HEK293 (cell line): Measurements from ENCODE around the gene SF3B6.

Experiments
- CTCF ChIA-PET: fragments of 350-600 bp; formaldehyde crosslinking; extraction: SDS; loops from one replicate; lab custom pipeline; 2021; ENCODE audit warnings: antibody characterized with exemption; lab: Yijun Ruan, JAX
- POLR2A ChIA-PET: fragments of 300-600 bp; formaldehyde crosslinking; extraction: SDS; loops from one replicate; lab custom pipeline; 2020; ENCODE audit warnings: antibody characterized with exemption, inconsistent platforms; lab: Yijun Ruan, JAX
- H3K27ac ChIP-seq: fragments of 200-500 bp; sonication (Bioruptor generic); 2 replicates; pipeline ENCODE4 v1.5.1; 2014; ENCODE audit warnings: low read depth, low read length, control low read depth, inconsistent platforms; ENCODE audit errors: extremely low read depth
- H3K36me3 ChIP-seq, 2 experiments: fragments of 200-500 bp in 1 of 2; sonication (Bioruptor generic) in 1 of 2; 1 replicate in 1 of 2; 2 replicates in 1 of 2; pipeline ENCODE4 v1.5.1; 2014 to 2017; ENCODE audit warnings: inconsistent platforms in 2 of 2, low read length in 2 of 2; ENCODE audit not compliant: control insufficient read depth in 2 of 2, insufficient read depth in 1 of 2
- H3K4me1 ChIP-seq: fragments of 200-500 bp; sonication (Bioruptor generic); 2 replicates; pipeline ENCODE4 v1.5.1; 2014; ENCODE audit warnings: mild to moderate bottlenecking, low read length, inconsistent platforms; ENCODE audit not compliant: control insufficient read depth, insufficient read depth
- H3K4me3 ChIP-seq: 2 replicates; pipeline ENCODE4 v1.5.1; 2011; ENCODE audit warnings: low read depth, mild to moderate bottlenecking, control low read depth, low read length, moderate library complexity
- H3K9me3 ChIP-seq: fragments of 200-500 bp; sonication (Bioruptor generic); 2 replicates; pipeline ENCODE4 v1.5.1; 2014; ENCODE audit warnings: low read depth, low read length, inconsistent platforms; ENCODE audit not compliant: control insufficient read depth, insufficient read depth
- HOXA7 ChIP-seq: sonication (generic); formaldehyde crosslinking; IDR thresholded peaks from 2 replicates; pipeline ENCODE4 v1.8.1; 2022; ENCODE audit warnings: missing genetic modification reagents, borderline replicate concordance
- IKZF3 ChIP-seq: fragments of 450-650 bp; IDR thresholded peaks from 2 replicates; pipeline ENCODE4 v1.5.0; 2018; ENCODE audit warnings: missing biosample characterization, mild to moderate bottlenecking, missing genetic modification characterization, moderate library complexity
- RBAK ChIP-seq: fragments of 450-650 bp; formaldehyde crosslinking; IDR thresholded peaks from 2 replicates; pipeline ENCODE4 v1.5.1; 2016; ENCODE audit warnings: missing biosample characterization, missing genetic modification characterization
- SP3 ChIP-seq: fragments of 450-650 bp; formaldehyde crosslinking; IDR thresholded peaks from 2 replicates; pipeline ENCODE4 v1.5.1; 2016; ENCODE audit warnings: missing biosample characterization, missing genetic modification characterization
- SP7 ChIP-seq: fragments of 450-650 bp; formaldehyde crosslinking; IDR thresholded peaks from 2 replicates; pipeline ENCODE4 v1.5.1; 2016; ENCODE audit warnings: missing biosample characterization, missing genetic modification characterization
- YY1 ChIP-seq: fragments of 450-650 bp; formaldehyde crosslinking; IDR thresholded peaks from 2 replicates; pipeline ENCODE4 v1.5.1; 2018; ENCODE audit warnings: missing biosample characterization, missing genetic modification characterization
- ZBTB20 ChIP-seq: fragments of 450-650 bp; formaldehyde crosslinking; IDR thresholded peaks from 2 replicates; pipeline ENCODE4 v1.5.1; 2016; ENCODE audit warnings: missing biosample characterization, missing genetic modification characterization
- ZBTB48 ChIP-seq: fragments of 450-650 bp; formaldehyde crosslinking; IDR thresholded peaks from 2 replicates; pipeline ENCODE4 v1.5.1; 2016; ENCODE audit warnings: missing biosample characterization, missing genetic modification characterization
- ZBTB7A ChIP-seq: fragments of 450-650 bp; formaldehyde crosslinking; IDR thresholded peaks from 2 replicates; pipeline ENCODE4 v1.5.1; 2016; ENCODE audit warnings: low read depth, missing biosample characterization, missing genetic modification characterization
- ZFP37 ChIP-seq: fragments of 450-650 bp; formaldehyde crosslinking; IDR thresholded peaks from 2 replicates; pipeline ENCODE4 v1.5.1; 2016; ENCODE audit warnings: missing biosample characterization, missing genetic modification characterization
- ZNF121 ChIP-seq: fragments of 450-650 bp; formaldehyde crosslinking; IDR thresholded peaks from 2 replicates; pipeline ENCODE4 v1.5.1; 2016; ENCODE audit warnings: missing biosample characterization, missing genetic modification characterization
- ZNF138 ChIP-seq: fragments of 450-650 bp; formaldehyde crosslinking; IDR thresholded peaks from 2 replicates; pipeline ENCODE4 v1.5.1; 2016; ENCODE audit warnings: missing biosample characterization, missing genetic modification characterization, borderline replicate concordance
- ZNF174 ChIP-seq: fragments of 450-650 bp; formaldehyde crosslinking; IDR thresholded peaks from 2 replicates; pipeline ENCODE4 v1.5.0; 2017; ENCODE audit warnings: missing biosample characterization, mild to moderate bottlenecking, missing genetic modification characterization
- ZNF175 ChIP-seq: fragments of 450-650 bp; formaldehyde crosslinking; IDR thresholded peaks from 2 replicates; pipeline ENCODE4 v1.5.1; 2016; ENCODE audit warnings: missing biosample characterization, missing genetic modification characterization
- ZNF248 ChIP-seq: fragments of 450-650 bp; formaldehyde crosslinking; IDR thresholded peaks from 2 replicates; pipeline ENCODE4 v1.5.1; 2017; ENCODE audit warnings: missing biosample characterization, missing genetic modification characterization
- ZNF335 ChIP-seq: fragments of 450-650 bp; formaldehyde crosslinking; conservative IDR thresholded peaks from 2 replicates; pipeline ENCODE4 v1.5.1; 2016; ENCODE audit warnings: missing biosample characterization, missing genetic modification characterization
- ZNF341 ChIP-seq: fragments of 450-650 bp; formaldehyde crosslinking; IDR thresholded peaks from 2 replicates; pipeline ENCODE4; 2016; ENCODE audit warnings: low read depth, missing biosample characterization, missing genetic modification characterization
- ZNF366 ChIP-seq: fragments of 450-650 bp; formaldehyde crosslinking; conservative IDR thresholded peaks from 2 replicates; pipeline ENCODE4 v1.5.1; 2016; ENCODE audit warnings: missing biosample characterization, missing genetic modification characterization
- ZNF416 ChIP-seq: fragments of 450-650 bp; formaldehyde crosslinking; IDR thresholded peaks from 2 replicates; pipeline ENCODE4 v1.5.1; 2016; ENCODE audit warnings: missing biosample characterization, missing genetic modification characterization
- ZNF501 ChIP-seq: fragments of 450-650 bp; formaldehyde crosslinking; IDR thresholded peaks from 2 replicates; pipeline ENCODE4 v1.5.1; 2016; ENCODE audit warnings: missing biosample characterization, missing genetic modification characterization
- ZNF510 ChIP-seq: fragments of 450-650 bp; formaldehyde crosslinking; IDR thresholded peaks from 2 replicates; pipeline ENCODE4 v1.5.1; 2018; ENCODE audit warnings: mild to moderate bottlenecking, missing genetic modification characterization, missing biosample characterization; ENCODE audit not compliant: insufficient replicate concordance
- ZNF600 ChIP-seq: fragments of 450-650 bp; formaldehyde crosslinking; IDR thresholded peaks from 2 replicates; pipeline ENCODE4 v1.5.1; 2016; ENCODE audit warnings: missing biosample characterization, missing genetic modification characterization
- ZNF629 ChIP-seq: fragments of 450-650 bp; formaldehyde crosslinking; IDR thresholded peaks from 2 replicates; pipeline ENCODE4 v1.5.1; 2017; ENCODE audit warnings: missing biosample characterization, missing genetic modification characterization
- TF ChIP-seq, protein P1 (sequence below): fragments of 450-650 bp; formaldehyde crosslinking; IDR thresholded peaks from 2 replicates; pipeline ENCODE4 v1.5.1; 2016; ENCODE audit warnings: missing biosample characterization, missing genetic modification characterization
- TF ChIP-seq, protein P2 (sequence below): sonication (generic); formaldehyde crosslinking; IDR thresholded peaks from 2 replicates; pipeline ENCODE4 v1.8.1; 2022; ENCODE audit warnings: mild to moderate bottlenecking, moderate library complexity, missing genetic modification reagents
- TF ChIP-seq, protein P3 (sequence below): fragments of 450-650 bp; formaldehyde crosslinking; IDR thresholded peaks from 2 replicates; pipeline ENCODE4 v1.5.1; 2016; ENCODE audit warnings: missing biosample characterization, missing genetic modification characterization
- TF ChIP-seq, protein P4 (sequence below): fragments of 450-650 bp; formaldehyde crosslinking; IDR thresholded peaks from 2 replicates; pipeline ENCODE4; 2016; ENCODE audit warnings: missing biosample characterization, missing genetic modification characterization
- TF ChIP-seq, protein P5 (sequence below): fragments of 450-650 bp; formaldehyde crosslinking; IDR thresholded peaks from 2 replicates; pipeline ENCODE4 v1.5.1; 2017; ENCODE audit warnings: missing biosample characterization, missing genetic modification characterization

Gene SF3B6

DNA sequence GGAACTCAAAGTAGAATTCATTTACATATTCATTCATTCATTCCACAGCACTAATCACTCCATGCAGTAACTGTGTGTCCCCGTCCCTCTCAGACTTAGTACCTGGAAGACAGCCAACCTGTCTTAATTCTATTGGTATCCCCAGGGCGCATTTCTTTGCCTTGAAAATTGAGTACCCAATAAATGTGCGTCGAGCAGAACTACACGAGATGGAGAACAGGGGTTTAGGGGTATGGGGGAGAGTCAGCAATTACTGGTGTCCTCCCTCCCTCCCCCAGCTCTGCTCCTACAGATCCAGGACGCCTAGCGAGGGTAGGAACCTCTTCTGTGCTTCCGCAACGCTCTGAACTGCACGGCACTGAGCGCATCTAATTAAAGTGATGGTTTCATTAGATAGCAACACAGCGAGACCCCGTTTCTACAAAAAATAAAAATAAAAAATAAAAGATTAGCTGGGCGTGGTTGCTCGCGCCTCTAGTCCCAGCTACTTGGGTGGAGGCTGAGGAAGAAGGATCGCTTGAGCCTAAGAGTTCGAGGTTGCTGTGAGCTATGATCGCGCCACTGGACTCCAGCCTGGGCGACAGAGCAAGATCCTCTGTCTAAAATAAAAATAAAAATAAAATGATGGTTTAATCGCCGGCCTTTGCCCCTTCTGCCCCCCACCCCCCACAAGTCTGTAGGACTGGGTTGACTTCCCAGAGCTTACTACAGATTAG, 27.2 kb downstream of the SF3B6 start:
- Histone ChIP-seq H3K9me3 (no peaks in the 10 kb centered on the region), H3K4me3 (peak overlapping the region; percentile 79), H3K27ac (no peak overlapping the region), H3K4me1 (peaks cover 9% of the 10 kb centered on the region; the same call in 1 of the 2 replicates), H3K36me3 (peaks cover 0 to 3% of the 10 kb centered on the region in 2 experiments; a peak in 1 of 3 replicates)
- ChIA-PET CTCF (interaction anchor here (0.5 to 2.0 kb wide), 2 partner anchors 13 to 46 kb away, joined by 3 to 6 read pairs; no protein-coding TSS in a partner anchor), POLR2A (interaction anchor here (0.8 to 3.6 kb wide), 4 partner anchors 9 to 122 kb away, joined by 4 to 20 read pairs (median 6); partner anchors contain the start of genes ATAD2B and SF3B6)
- TF ChIP-seq ZNF121 (tag by site-specific recombination) = peak; percentile 98
- TF ChIP-seq, protein P1, sequence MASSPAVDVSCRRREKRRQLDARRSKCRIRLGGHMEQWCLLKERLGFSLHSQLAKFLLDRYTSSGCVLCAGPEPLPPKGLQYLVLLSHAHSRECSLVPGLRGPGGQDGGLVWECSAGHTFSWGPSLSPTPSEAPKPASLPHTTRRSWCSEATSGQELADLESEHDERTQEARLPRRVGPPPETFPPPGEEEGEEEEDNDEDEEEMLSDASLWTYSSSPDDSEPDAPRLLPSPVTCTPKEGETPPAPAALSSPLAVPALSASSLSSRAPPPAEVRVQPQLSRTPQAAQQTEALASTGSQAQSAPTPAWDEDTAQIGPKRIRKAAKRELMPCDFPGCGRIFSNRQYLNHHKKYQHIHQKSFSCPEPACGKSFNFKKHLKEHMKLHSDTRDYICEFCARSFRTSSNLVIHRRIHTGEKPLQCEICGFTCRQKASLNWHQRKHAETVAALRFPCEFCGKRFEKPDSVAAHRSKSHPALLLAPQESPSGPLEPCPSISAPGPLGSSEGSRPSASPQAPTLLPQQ (tag by site-specific recombination) = no peak
- no peak for TF ChIP-seq ZNF501
- TF ChIP-seq ZBTB7A (tag by site-specific recombination) = no peak
- TF ChIP-seq ZNF174 = no peak
- TF ChIP-seq YY1 (tag by site-specific recombination) = no peak
- peak; percentile 88 for TF ChIP-seq ZNF341 (tag by site-specific recombination)
- no peak for TF ChIP-seq ZNF248
- TF ChIP-seq, protein P2, sequence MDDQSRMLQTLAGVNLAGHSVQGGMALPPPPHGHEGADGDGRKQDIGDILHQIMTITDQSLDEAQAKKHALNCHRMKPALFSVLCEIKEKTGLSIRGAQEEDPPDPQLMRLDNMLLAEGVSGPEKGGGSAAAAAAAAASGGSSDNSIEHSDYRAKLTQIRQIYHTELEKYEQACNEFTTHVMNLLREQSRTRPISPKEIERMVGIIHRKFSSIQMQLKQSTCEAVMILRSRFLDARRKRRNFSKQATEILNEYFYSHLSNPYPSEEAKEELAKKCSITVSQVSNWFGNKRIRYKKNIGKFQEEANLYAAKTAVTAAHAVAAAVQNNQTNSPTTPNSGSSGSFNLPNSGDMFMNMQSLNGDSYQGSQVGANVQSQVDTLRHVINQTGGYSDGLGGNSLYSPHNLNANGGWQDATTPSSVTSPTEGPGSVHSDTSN (CRISPR knock-in tag) = no peak
- TF ChIP-seq SP3 (tag by site-specific recombination) = no peak
- TF ChIP-seq IKZF3 (tag by site-specific recombination) = 0 out of 2 replicates have a peak, but pooled peaks have one; percentile 43
- TF ChIP-seq ZFP37 (tag by site-specific recombination) = no peak
- 0 out of 2 replicates have a peak, but pooled peaks have one; percentile 43 for TF ChIP-seq SP7 (tag by site-specific recombination)
- no peak for TF ChIP-seq HOXA7 (CRISPR knock-in tag)
- TF ChIP-seq ZNF510 (tag by site-specific recombination) = no peak
- peak; percentile 80; the same call in 1 of the 2 replicates for TF ChIP-seq ZNF366
- TF ChIP-seq, protein P3, sequence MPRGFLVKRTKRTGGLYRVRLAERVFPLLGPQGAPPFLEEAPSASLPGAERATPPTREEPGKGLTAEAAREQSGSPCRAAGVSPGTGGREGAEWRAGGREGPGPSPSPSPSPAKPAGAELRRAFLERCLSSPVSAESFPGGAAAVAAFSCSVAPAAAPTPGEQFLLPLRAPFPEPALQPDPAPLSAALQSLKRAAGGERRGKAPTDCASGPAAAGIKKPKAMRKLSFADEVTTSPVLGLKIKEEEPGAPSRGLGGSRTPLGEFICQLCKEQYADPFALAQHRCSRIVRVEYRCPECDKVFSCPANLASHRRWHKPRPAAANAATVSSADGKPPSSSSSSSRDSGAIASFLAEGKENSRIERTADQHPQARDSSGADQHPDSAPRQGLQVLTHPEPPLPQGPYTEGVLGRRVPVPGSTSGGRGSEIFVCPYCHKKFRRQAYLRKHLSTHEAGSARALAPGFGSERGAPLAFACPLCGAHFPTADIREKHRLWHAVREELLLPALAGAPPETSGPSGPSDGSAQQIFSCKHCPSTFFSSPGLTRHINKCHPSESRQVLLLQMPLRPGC (tag by site-specific recombination) = no peak
- peak; percentile 20; the same call in 1 of the 2 replicates for TF ChIP-seq ZBTB20 (tag by site-specific recombination)
- TF ChIP-seq ZNF600 (tag by site-specific recombination) = peak; percentile 95
- TF ChIP-seq RBAK (tag by site-specific recombination) = no peak
- TF ChIP-seq ZNF416 (tag by site-specific recombination) = no peak
- TF ChIP-seq ZNF138 (tag by site-specific recombination) = no peak
- TF ChIP-seq ZBTB48 (tag by site-specific recombination) = no peak
- TF ChIP-seq ZNF629 (tag by site-specific recombination) = 0 out of 2 replicates have a peak, but pooled peaks have one; percentile 26
- TF ChIP-seq, protein P4, sequence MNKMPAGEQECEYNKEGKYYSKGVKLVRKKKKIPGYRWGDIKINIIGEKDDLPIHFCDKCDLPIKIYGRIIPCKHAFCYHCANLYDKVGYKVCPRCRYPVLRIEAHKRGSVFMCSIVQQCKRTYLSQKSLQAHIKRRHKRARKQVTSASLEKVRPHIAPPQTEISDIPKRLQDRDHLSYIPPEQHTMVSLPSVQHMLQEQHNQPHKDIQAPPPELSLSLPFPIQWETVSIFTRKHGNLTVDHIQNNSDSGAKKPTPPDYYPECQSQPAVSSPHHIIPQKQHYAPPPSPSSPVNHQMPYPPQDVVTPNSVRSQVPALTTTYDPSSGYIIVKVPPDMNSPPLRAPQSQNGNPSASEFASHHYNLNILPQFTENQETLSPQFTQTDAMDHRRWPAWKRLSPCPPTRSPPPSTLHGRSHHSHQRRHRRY = no peak
- no peak for TF ChIP-seq ZNF175 (tag by site-specific recombination)
- TF ChIP-seq, protein P5, sequence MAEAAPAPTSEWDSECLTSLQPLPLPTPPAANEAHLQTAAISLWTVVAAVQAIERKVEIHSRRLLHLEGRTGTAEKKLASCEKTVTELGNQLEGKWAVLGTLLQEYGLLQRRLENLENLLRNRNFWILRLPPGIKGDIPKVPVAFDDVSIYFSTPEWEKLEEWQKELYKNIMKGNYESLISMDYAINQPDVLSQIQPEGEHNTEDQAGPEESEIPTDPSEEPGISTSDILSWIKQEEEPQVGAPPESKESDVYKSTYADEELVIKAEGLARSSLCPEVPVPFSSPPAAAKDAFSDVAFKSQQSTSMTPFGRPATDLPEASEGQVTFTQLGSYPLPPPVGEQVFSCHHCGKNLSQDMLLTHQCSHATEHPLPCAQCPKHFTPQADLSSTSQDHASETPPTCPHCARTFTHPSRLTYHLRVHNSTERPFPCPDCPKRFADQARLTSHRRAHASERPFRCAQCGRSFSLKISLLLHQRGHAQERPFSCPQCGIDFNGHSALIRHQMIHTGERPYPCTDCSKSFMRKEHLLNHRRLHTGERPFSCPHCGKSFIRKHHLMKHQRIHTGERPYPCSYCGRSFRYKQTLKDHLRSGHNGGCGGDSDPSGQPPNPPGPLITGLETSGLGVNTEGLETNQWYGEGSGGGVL (tag by site-specific recombination) = peak; percentile 64
- peak; percentile 60 for TF ChIP-seq ZNF335 (tag by site-specific recombination)
